HepG2 (cell line): ENCODE results near the gene ZNF865. TPM values are rescaled to one million over a fixed set of nuclear protein-coding genes. Genes with fewer than 3 reads are reported as not detected.

ENCODE experiments used
- BRCA1 ChIP-seq: sonication (generic); formaldehyde crosslinking; IDR thresholded peaks from 2 replicates; pipeline ENCODE4 v1.4.0; 2020; ENCODE audit warnings: missing genetic modification reagents
- ESRRA ChIP-seq: sonication (generic); formaldehyde crosslinking; IDR thresholded peaks from 2 replicates; pipeline ENCODE4 v1.5.1; 2020; ENCODE audit warnings: mild to moderate bottlenecking, low read depth, missing genetic modification reagents
- MTA1 ChIP-seq: sonication (generic); formaldehyde crosslinking; IDR thresholded peaks from 2 replicates; pipeline ENCODE4 v1.4.0; 2020; ENCODE audit warnings: missing genetic modification reagents, mild to moderate bottlenecking, borderline replicate concordance
- MTERF4 ChIP-seq: sonication (generic); formaldehyde crosslinking; IDR thresholded peaks from 2 replicates; pipeline ENCODE4 v1.8.0; 2023; ENCODE audit warnings: mild to moderate bottlenecking, missing genetic modification reagents
- SMC3 ChIP-seq: IDR thresholded peaks from 2 replicates; pipeline ENCODE4 v1.6.1; 2011; ENCODE audit warnings: low read length, improper control_type of control experiment
- SNAPC4 ChIP-seq: sonication (generic); formaldehyde crosslinking; IDR thresholded peaks from 2 replicates; pipeline ENCODE4 v1.4.0; 2020; ENCODE audit warnings: mild to moderate bottlenecking, missing genetic modification reagents
- STAT5B ChIP-seq: sonication (generic); formaldehyde crosslinking; IDR thresholded peaks from 2 replicates; pipeline ENCODE4 v1.4.0; 2020; ENCODE audit warnings: missing genetic modification reagents
- ZBTB40 ChIP-seq, 2 experiments: fragments of 450-650 bp in 1 of 2; sonication (generic) in 1 of 2; formaldehyde crosslinking in 1 of 2; IDR thresholded peaks; 2 replicates each; pipeline versions ENCODE4 v1.6.1 to v1.8.0; 2016 to 2022; ENCODE audit warnings: antibody characterized with exemption in 1 of 2, mild to moderate bottlenecking in 1 of 2, missing genetic modification reagents in 1 of 2
- ZNF329 ChIP-seq: sonication (generic); formaldehyde crosslinking; IDR thresholded peaks from 2 replicates; pipeline ENCODE4 v1.9.0; 2021; ENCODE audit warnings: low read depth, mild to moderate bottlenecking, missing genetic modification reagents
- ZNF552 ChIP-seq: sonication (generic); formaldehyde crosslinking; IDR thresholded peaks from 2 replicates; pipeline ENCODE4 v1.9.0; 2022; ENCODE audit warnings: missing genetic modification reagents, mild to moderate bottlenecking, borderline replicate concordance
- ZNF558 ChIP-seq: sonication (generic); formaldehyde crosslinking; IDR thresholded peaks from 2 replicates; pipeline ENCODE4 v1.9.0; 2022; ENCODE audit warnings: mild to moderate bottlenecking, missing genetic modification reagents, borderline replicate concordance
- ZNF788 ChIP-seq: sonication (generic); formaldehyde crosslinking; IDR thresholded peaks from 2 replicates; pipeline ENCODE4 v1.5.0; 2020; ENCODE audit warnings: mild to moderate bottlenecking, missing genetic modification reagents, borderline replicate concordance
- ZSCAN30 ChIP-seq: sonication (generic); formaldehyde crosslinking; IDR thresholded peaks from 2 replicates; pipeline ENCODE4 v1.5.0; 2020; ENCODE audit warnings: mild to moderate bottlenecking, missing genetic modification reagents
- polyA plus RNA-seq, 8 experiments: library from polyadenylated mRNA; depleted of rRNA in 3 of 8; stranded (reverse) in 7 of 8; unstranded in 1 of 8; fragments of >200 nt; fragmentation: Illumina TruSeq in 4 of 8; extraction: Trizol in 4 of 8; gene quantifications; 2 replicates each; pipeline versions ENCODE4 v1.2.1 to v1.2.3, GENCODE V29; 2011 to 2016; ENCODE audit warnings: low read depth in 4 of 8, missing spikeins in 1 of 8, mixed read lengths in 1 of 8; ENCODE audit not compliant: insufficient read depth in 1 of 8
- total RNA-seq, 5 experiments: library from RNA; depleted of rRNA; stranded (reverse); fragments of >200 nt; fragmentation: Illumina TruSeq; extraction: Trizol; gene quantifications; 2 replicates each; pipeline ENCODE4 v1.2.3, GENCODE V29; 2016; ENCODE audit warnings: low read depth in 1 of 5

ZNF865 gene
- total and polyA plus RNA-seq, 2 of the 13 experiments (the other 11 are each of a cell fraction or from before 2014, with no cell fraction given) = 0.93 to 1.0 TPM

GRCh38 chr19:55654868-55655647 is 49.6 kb downstream of the ZNF865 start, which contains the start of gene U2AF2 (continued):
- TF ChIP-seq ESRRA (CRISPR knock-in tag) = 0 out of 2 replicates have a peak, but pooled peaks have one; percentile 26
- 0 out of 2 replicates have a peak, but pooled peaks have one; percentile 54 for TF ChIP-seq ZNF329 (CRISPR knock-in tag)
- peak; percentile 73; the same call in 1 of the 2 replicates for TF ChIP-seq ZNF558 (CRISPR knock-in tag)
- peak; percentile 96 for TF ChIP-seq MTERF4 (CRISPR knock-in tag)
- no peak for TF ChIP-seq ZNF552 (CRISPR knock-in tag)
- TF ChIP-seq BRCA1 (CRISPR knock-in tag) = 0 out of 2 replicates have a peak, but pooled peaks have one; percentile 23
- TF ChIP-seq SNAPC4 = no peak
- peak; percentile 60; the same call in 1 of the 2 replicates for TF ChIP-seq ZNF788
- TF ChIP-seq STAT5B (CRISPR knock-in tag) = no peak
- peak; percentile 66; the same call in 1 of the 2 replicates for TF ChIP-seq MTA1 (CRISPR knock-in tag)
- TF ChIP-seq SMC3 = no peak
- TF ChIP-seq ZBTB40 (IDR thresholded peaks at IDR 0.05) = peak; percentile 54
- TF ChIP-seq ZBTB40 (CRISPR knock-in tag; IDR thresholded peaks at IDR 0.05) = no peak
- no peak for TF ChIP-seq ZSCAN30
